HCT116 (cell line): Measurements from ENCODE around the gene HIVEP3. TPM values are rescaled to one million over a fixed set of nuclear protein-coding genes. Genes with fewer than 3 reads are reported as not detected.

Experiments
- ATAC-seq: fragments of 200-7000 bp; cut with Tn5 transposase; 2 replicates; pipeline ENCODE4 v1.9.1; 2020; ENCODE audit warnings: mild to moderate bottlenecking, moderate library complexity
- BruUV-seq: library from RNA; stranded (reverse); fragments of 400-500 nt; replicated peaks from 2 replicates; lab custom pipeline; 2021; lab: Mats Ljungman, UMichigan
- CTCF ChIA-PET: fragments of 300-600 bp; sonication (Branson Sonifier 250); formaldehyde crosslinking; loops from one replicate; lab custom pipeline; 2021; ENCODE audit warnings: antibody characterized with exemption; lab: Charles Lee
- POLR2A ChIA-PET: fragments of 300-600, 350-600 bp; sonication (Branson Sonifier 250); formaldehyde crosslinking; loops from one replicate; lab custom pipeline; 2021; ENCODE audit warnings: antibody characterized with exemption; lab: Charles Lee
- RAD21 ChIA-PET, 2 experiments: fragments of 300-600 bp; sonication (Branson Sonifier 250); formaldehyde crosslinking; loops; one replicate each; lab custom pipeline; 2023; ENCODE audit warnings: low total read pairs in 2 of 2; ENCODE audit not compliant: uncharacterized antibody in 2 of 2, unreplicated experiment in 2 of 2, low non-redundant PET in 1 of 2; lab: Charles Lee
- DNase-seq: peaks from one replicate; pipeline ENCODE4 v3.0.0-alpha.2; 2010; ENCODE audit warnings: low read depth, low spot score
- H2AFZ ChIP-seq: fragments of 200-600 bp; shearing (Covaris generic), sonication (generic); 2 replicates; pipeline ENCODE4 v1.6.1; 2017; ENCODE audit warnings: low read depth, mixed run types, mixed read lengths, antibody characterized with exemption, low read length; ENCODE audit not compliant: poor library complexity, severe bottlenecking
- H3K27ac ChIP-seq: 2 replicates; pipeline ENCODE4 v1.5.1; 2012; ENCODE audit warnings: low read depth, low read length
- H3K27me3 ChIP-seq: fragments of 200-600 bp; sonication (generic); 2 replicates; pipeline ENCODE4 v1.6.1; 2016; ENCODE audit warnings: mixed run types, low read length, mixed read lengths; ENCODE audit not compliant: insufficient read depth
- H3K36me3 ChIP-seq, 2 experiments: fragments of 200-500 bp in 1 of 2; fragments of 200-600 bp in 1 of 2; sonication (Bioruptor generic) in 1 of 2; sonication (generic) in 1 of 2; 2 replicates each; pipeline versions ENCODE4 v1.5.1 to v1.6.1; 2014 to 2016; ENCODE audit warnings: low read length in 2 of 2, inconsistent platforms in 1 of 2, mixed read lengths in 1 of 2, mixed run types in 1 of 2; ENCODE audit not compliant: insufficient read depth in 2 of 2, control insufficient read depth in 1 of 2
- H3K4me1 ChIP-seq, 2 experiments: fragments of 200-600 bp in 1 of 2; sonication (generic) in 1 of 2; 2 replicates each; pipeline versions ENCODE4 v1.5.1 to v1.6.1; 2012 to 2017; ENCODE audit warnings: low read length in 2 of 2, inconsistent platforms in 1 of 2, mild to moderate bottlenecking in 1 of 2, mixed read lengths in 1 of 2, mixed run types in 1 of 2, moderate library complexity in 1 of 2; ENCODE audit not compliant: insufficient read depth in 2 of 2, control insufficient read depth in 1 of 2
- H3K4me2 ChIP-seq: fragments of 200-600 bp; sonication (generic); 2 replicates; pipeline ENCODE4 v1.6.1; 2017; ENCODE audit warnings: mixed run types, low read length, mixed read lengths
- H3K4me3 ChIP-seq, 2 experiments: fragments of 200-600 bp in 1 of 2; sonication (generic) in 1 of 2; replicated peaks in 1 of 2; 2 replicates each; pipeline ENCODE4 v1.5.1; 2011 to 2016; ENCODE audit warnings: low read length in 2 of 2, control low read depth in 1 of 2, low read depth in 1 of 2, mild to moderate bottlenecking in 1 of 2, mixed read lengths in 1 of 2, mixed run types in 1 of 2
- H3K79me2 ChIP-seq: fragments of 200-600 bp; sonication (generic); 2 replicates; pipeline ENCODE4 v1.6.1; 2017; ENCODE audit warnings: mild to moderate bottlenecking, mixed run types, low read length, moderate library complexity, mixed read lengths; ENCODE audit not compliant: insufficient read depth
- H3K9ac ChIP-seq: fragments of 200-600 bp; sonication (generic); 2 replicates; pipeline ENCODE4 v1.6.1; 2016; ENCODE audit warnings: low read length, mixed read lengths
- H3K9me2 ChIP-seq: fragments of 200-600 bp; sonication (generic), shearing (Covaris generic); 2 replicates; pipeline ENCODE4 v1.6.1; 2017; ENCODE audit warnings: mixed run types, mild to moderate bottlenecking, moderate library complexity; ENCODE audit not compliant: insufficient read depth
- H3K9me3 ChIP-seq, 2 experiments: fragments of 200-500 bp in 1 of 2; fragments of 200-600 bp in 1 of 2; sonication (Bioruptor generic) in 1 of 2; sonication (generic) in 1 of 2; 2 replicates each; pipeline ENCODE4 v1.6.1; 2014 to 2017; ENCODE audit warnings: low read length in 2 of 2, mixed read lengths in 2 of 2, inconsistent platforms in 1 of 2, low read depth in 1 of 2, mild to moderate bottlenecking in 1 of 2, mixed run types in 1 of 2, moderate library complexity in 1 of 2; ENCODE audit not compliant: control insufficient read depth in 1 of 2, insufficient read depth in 1 of 2
- H4K20me1 ChIP-seq: fragments of 200-600 bp; sonication (generic), shearing (Covaris generic); 2 replicates; pipeline ENCODE4 v1.6.1; 2017; ENCODE audit warnings: mixed run types, mild to moderate bottlenecking, moderate library complexity; ENCODE audit not compliant: insufficient read depth
- CEBPB ChIP-seq: IDR thresholded peaks from 2 replicates; pipeline ENCODE4 v1.6.1; 2012; ENCODE audit warnings: low read depth
- EGR1 ChIP-seq: IDR thresholded peaks from 2 replicates; pipeline ENCODE4 v1.6.1; 2012; ENCODE audit warnings: low read depth
- ELF1 ChIP-seq: IDR thresholded peaks from 2 replicates; pipeline ENCODE4 v1.6.1; 2012; ENCODE audit warnings: low read depth, borderline replicate concordance
- FOSL1 ChIP-seq: IDR thresholded peaks from 2 replicates; pipeline ENCODE4 v1.6.1; 2012; ENCODE audit warnings: low read depth
- JUND ChIP-seq: IDR thresholded peaks from 2 replicates; pipeline ENCODE4 v1.6.1; 2012
- POLR2A ChIP-seq: IDR thresholded peaks from 2 replicates; pipeline ENCODE4 v1.7.0; 2011; ENCODE audit warnings: borderline replicate concordance; ENCODE audit not compliant: insufficient read depth, insufficient read length; ENCODE audit errors: extremely low read depth
- RAD21 ChIP-seq: IDR thresholded peaks from 2 replicates; pipeline ENCODE4 v1.6.1; 2012; ENCODE audit warnings: low read depth, mild to moderate bottlenecking
- SP1 ChIP-seq: IDR thresholded peaks from 2 replicates; pipeline ENCODE4 v1.6.1; 2012; ENCODE audit warnings: low read depth
- SRF ChIP-seq: IDR thresholded peaks from 2 replicates; pipeline ENCODE4 v1.6.1; 2012; ENCODE audit warnings: low read depth
- TCF7L2 ChIP-seq: IDR thresholded peaks from 2 replicates; pipeline ENCODE4 v1.7.0; 2011; ENCODE audit warnings: borderline replicate concordance, inconsistent platforms; ENCODE audit not compliant: insufficient read depth, insufficient read length; ENCODE audit errors: extremely low read depth
- ZFX ChIP-seq: fragments of 450-650 bp; IDR thresholded peaks from 2 replicates; pipeline ENCODE4 v1.6.1; 2017
- ZNF274 ChIP-seq: fragments of 200-500 bp; sonication (Bioruptor generic); IDR thresholded peaks from 2 replicates; pipeline ENCODE4 v1.6.1; 2014; ENCODE audit warnings: mild to moderate bottlenecking, low read depth, low read length, inconsistent platforms
- intact Hi-C: fragments of 100-400 bp; cut with micrococcal nuclease; formaldehyde crosslinking; loops from 2 replicates; pipeline ENCODE4 v1.10.0; 2022
- total RNA-seq: library from RNA; stranded (reverse); gene quantifications from one replicate; pipeline ENCODE4 v1.2.1, GENCODE V29; 2021; ENCODE audit not compliant: unreplicated experiment
- TF ChIP-seq, protein P1 (sequence below): IDR thresholded peaks from 2 replicates; pipeline ENCODE4 v1.6.1; 2012
- TF ChIP-seq, protein P2 (sequence below): IDR thresholded peaks from 2 replicates; pipeline ENCODE4 v1.6.1; 2011; ENCODE audit warnings: mild to moderate bottlenecking, low read length, moderate library complexity; ENCODE audit not compliant: insufficient replicate concordance; ENCODE audit errors: extremely low read depth
- TF ChIP-seq, protein P3 (sequence below): IDR thresholded peaks from 2 replicates; pipeline ENCODE4 v1.6.1; 2012

The HIVEP3 gene
- total RNA-seq, 1 experiment from 2014 or later = 7.1 TPM

DNA sequence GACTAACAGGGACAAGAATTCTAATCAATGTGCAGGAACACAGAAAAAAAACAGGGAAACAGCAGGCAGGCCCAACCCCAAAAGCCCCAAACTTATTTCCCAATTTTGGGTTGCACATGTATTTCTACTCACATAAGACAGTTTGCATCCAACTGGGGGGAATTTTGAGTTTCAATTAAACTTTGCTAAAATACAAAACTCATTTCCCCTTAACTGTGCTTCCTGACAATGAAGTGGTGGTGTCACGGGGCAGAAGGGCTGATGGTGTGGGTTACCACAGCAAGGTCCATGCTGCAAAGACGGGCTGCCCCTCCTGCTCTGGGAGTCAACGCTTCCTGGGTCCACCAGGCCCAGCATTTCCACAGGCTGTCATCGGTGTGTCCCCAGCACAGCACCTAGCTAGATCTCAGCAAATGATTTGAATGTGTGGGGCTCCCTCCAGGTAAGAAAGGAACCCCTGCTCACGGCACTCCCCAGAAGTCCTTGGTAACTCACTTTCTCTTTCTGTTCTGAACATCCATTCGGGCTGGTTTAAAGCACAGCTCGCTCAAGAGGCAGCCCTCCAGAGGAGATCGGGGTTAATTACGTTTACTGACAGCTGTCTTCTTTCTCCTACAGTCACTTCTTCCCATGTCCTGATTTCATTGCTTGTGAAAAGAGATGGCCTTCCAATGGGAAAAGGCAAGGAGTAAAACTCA is 27.4 kb downstream of the HIVEP3 start:
- TF ChIP-seq POLR2A (no peak), JUND (no peak), ZNF274 (no peak), TCF7L2 (no peak), SP1 (no peak), FOSL1 (no peak), SRF (no peak), RAD21 (no peak), CEBPB (no peak)
- TF ChIP-seq, protein P1, sequence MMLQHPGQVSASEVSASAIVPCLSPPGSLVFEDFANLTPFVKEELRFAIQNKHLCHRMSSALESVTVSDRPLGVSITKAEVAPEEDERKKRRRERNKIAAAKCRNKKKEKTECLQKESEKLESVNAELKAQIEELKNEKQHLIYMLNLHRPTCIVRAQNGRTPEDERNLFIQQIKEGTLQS = no peak
- Histone ChIP-seq H3K36me3 (no peaks in the 10 kb centered on the region), H3K9me3 (no peaks in the 10 kb centered on the region), H3K27me3 (no peaks in the 10 kb centered on the region), H3K27ac (no peak overlapping the region), H3K4me2 (no peak overlapping the region), H3K9me2 (no peaks in the 10 kb centered on the region), H3K79me2 (no peaks in the 10 kb centered on the region), H3K4me3 (no peak overlapping the region), H3K4me1 (peaks cover 21 to 35% of the 10 kb centered on the region in 2 experiments), H2AFZ (no peak overlapping the region), H3K9ac (no peak overlapping the region), H4K20me1 (no peaks in the 10 kb centered on the region)
- ChIA-PET POLR2A (no interaction called here), CTCF (interaction anchor here (1.4 kb wide), 1 partner anchor 79 kb away, joined by 4 read pairs; no protein-coding TSS in a partner anchor), RAD21 (no interaction called here)
- intact Hi-C loops = no loop called here
- BruUV-seq = no TSS peak
- ATAC-seq = peak; percentile 56
- DNase-seq = no peak

DNA sequence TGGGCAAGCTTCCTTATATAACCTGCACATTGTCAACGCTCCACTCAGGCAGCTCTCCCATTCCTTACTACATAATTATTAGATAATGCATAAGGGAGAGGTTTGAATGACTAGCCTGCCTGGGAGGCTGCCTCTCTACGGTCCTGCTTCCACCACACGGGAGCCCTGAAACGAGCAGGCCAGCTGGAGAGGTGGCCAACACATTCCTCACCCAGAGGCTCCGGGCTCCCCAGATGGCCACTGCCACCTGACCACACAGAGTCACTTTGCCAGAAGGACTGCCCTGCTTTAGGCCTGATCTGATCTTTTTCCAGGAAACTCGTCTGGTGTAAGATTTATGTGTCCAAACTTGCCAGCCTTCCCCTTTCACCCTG is 27.9 kb downstream of the HIVEP3 start:
- intact Hi-C loops = no loop called here
- Histone ChIP-seq H3K9ac (no peak overlapping the region), H3K27me3 (no peaks in the 10 kb centered on the region), H3K9me3 (no peaks in the 10 kb centered on the region), H3K79me2 (no peaks in the 10 kb centered on the region), H3K4me1 (peaks cover 21 to 29% of the 10 kb centered on the region in 2 experiments), H3K4me2 (no peak overlapping the region), H3K4me3 (no peak overlapping the region), H2AFZ (no peak overlapping the region), H4K20me1 (no peaks in the 10 kb centered on the region), H3K36me3 (no peaks in the 10 kb centered on the region), H3K27ac (no peak overlapping the region), H3K9me2 (no peaks in the 10 kb centered on the region)
- ChIA-PET CTCF (no interaction called here), RAD21 (no interaction called here), POLR2A (no interaction called here)
- BruUV-seq = no TSS peak
- TF ChIP-seq ELF1 (no peak), FOSL1 (no peak), ZFX (no peak), EGR1 (no peak)
- TF ChIP-seq, protein P2, sequence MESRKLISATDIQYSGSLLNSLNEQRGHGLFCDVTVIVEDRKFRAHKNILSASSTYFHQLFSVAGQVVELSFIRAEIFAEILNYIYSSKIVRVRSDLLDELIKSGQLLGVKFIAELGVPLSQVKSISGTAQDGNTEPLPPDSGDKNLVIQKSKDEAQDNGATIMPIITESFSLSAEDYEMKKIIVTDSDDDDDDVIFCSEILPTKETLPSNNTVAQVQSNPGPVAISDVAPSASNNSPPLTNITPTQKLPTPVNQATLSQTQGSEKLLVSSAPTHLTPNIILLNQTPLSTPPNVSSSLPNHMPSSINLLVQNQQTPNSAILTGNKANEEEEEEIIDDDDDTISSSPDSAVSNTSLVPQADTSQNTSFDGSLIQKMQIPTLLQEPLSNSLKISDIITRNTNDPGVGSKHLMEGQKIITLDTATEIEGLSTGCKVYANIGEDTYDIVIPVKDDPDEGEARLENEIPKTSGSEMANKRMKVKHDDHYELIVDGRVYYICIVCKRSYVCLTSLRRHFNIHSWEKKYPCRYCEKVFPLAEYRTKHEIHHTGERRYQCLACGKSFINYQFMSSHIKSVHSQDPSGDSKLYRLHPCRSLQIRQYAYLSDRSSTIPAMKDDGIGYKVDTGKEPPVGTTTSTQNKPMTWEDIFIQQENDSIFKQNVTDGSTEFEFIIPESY = no peak
- TF ChIP-seq, protein P3, sequence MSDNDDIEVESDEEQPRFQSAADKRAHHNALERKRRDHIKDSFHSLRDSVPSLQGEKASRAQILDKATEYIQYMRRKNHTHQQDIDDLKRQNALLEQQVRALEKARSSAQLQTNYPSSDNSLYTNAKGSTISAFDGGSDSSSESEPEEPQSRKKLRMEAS = no peak
- no peak for DNase-seq
- ATAC-seq = no peak
